ENCODE data around the gene CLHC1.

The CLHC1 gene

DNA sequence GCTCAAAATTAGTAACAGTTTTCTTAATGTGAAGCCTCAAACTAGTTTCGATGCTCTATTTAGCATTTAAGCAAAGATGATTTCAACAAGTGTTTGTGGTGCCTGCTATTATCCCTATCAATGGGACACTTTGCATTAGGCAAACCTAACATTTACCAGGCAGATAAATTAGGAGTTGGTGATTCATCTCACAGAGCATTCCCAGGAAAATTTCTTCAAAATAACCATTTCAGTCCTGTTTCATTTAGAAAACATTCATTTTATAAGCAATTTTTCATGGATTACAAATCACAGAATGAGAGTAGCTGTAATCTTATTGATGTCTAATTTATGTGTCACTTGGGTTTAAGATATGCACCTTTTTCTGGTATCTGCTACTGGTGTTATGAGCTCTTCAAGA, 62.7 kb downstream of the CLHC1 start:
- DNase-seq (ENCODE audit: low read depth): no peak

DNA sequence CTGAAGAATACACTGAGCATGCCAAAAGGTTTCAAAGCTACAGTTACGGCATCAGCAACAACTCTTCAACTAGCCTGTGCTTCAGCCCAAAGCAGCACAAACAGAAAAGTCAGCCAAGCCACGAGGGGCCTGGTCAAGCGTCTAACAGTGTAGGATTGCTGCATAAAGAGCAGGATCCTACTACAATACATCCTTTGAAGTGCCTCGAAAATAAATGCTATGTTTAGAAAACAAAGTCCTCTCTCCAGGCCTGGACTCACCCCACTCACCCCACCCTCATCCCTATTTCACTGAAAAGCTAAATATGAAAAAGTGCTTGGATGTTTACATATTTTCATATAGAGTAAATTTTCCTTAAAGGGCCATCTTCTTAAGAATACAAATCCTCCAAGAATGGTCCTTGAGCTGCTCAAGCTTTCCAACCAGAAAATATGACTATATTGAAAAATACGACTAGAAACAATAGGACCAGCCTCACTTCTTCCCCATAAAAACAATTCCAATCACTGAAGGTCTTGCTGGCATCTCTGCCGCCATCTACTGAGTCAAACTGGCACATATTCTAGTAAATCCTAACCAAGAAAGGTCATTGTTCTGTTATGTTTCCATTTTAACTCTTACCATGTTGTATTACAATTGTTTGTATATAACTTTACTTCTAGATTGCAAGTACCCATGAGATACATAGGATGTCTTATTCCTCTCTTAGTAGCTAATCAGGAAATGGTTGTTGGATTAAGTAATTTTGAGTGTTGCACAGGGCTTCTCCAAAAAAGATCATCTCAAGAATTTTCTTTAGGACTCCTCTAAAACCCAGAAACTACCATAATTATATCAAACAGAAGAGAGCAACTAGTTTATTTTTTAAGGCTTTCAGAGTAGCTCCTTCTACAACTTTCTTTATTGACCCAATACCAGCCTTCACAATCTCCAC, 63.6 kb downstream of the CLHC1 start:
- peak; percentile 5 for DNase-seq (ENCODE audit: low read depth)

DNA sequence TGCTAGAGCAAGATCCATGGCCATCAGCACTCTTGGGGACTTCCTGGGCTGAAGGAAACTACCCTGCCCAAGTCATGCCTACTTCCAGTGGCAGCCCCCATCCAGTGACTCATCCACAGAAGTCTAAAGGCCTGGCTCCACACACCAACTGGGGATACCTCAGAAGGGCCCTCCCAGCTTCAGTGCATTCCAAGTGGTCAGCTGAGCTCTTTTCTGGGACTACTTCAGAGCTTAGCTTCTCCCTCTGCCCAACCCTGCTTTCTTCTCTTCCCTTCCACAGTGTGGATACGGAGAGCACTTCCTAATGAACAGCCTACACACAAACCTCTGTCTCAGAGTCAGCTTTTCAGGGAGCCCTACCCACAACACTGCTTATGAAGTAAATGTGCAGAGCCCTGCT, 66.5 kb downstream of the CLHC1 start:
- no peak for DNase-seq (ENCODE audit: low read depth)

DNA sequence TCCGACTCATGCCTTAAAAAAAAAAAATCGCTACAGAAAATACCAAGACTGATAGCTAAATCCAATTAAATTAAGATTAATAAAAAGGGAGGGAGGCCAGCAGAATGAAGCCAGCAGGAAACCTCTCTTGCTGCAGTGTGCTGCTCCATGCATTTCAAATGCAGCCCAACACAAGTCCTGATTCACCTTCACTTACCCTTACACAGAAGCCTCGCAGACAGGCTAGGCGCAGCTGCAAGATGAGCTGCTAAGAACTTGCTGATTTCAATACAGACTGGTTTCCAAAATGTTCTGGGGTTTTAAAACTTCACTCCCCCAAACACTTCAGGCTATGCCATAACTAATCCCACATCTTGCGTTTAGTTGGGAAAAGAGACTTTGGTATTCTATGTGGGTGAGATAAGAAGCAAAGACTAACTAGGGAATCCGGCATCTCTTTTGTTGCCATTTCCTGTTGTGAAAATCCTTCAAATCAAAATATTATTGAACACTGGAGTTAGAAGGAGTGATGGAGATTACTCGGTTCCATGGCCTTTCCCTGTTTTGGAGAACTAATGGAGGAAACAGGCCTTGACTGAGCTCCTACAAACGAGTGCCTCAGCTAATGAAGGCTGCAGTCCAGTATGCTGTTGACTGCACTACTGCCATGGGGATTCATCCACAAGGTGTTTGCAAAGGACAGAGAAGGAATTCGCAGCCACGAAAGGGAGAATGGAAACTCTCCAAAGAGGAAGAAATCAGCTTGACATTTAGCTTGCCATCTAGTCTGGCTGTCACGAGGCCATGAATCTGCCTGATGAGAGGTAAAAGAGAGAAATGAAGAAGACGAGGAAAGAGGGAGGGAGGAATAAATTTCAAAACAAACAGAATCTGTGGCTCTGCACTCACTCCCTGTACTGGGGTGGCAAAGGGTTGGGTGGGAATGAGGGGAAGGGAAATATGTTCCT, 67.3 kb downstream of the CLHC1 start:
- DNase-seq (ENCODE audit: low read depth): no peak

DNA sequence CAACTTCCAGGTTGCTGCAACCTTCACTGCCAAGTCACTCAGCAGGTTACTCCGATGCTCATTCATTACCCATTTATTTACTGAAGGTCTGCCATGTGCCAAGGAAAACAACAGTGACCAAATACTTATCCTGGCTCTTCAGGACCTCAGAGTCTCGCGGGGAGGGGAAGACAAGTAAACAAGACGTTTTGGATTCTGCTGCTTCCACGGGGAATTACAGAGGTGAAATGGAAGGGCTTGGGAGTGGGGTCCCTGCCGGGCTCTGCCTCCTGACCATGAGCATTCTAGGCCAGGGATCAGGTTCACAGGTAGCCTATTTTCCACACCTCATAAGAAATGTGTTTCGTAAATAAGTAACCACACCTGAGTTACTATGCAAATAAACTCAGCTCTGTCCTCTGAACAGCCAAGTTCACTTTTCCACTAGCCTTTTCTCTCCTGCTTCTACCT, 68.1 kb downstream of the CLHC1 start:
- no peak for DNase-seq (ENCODE audit: low read depth)

DNA sequence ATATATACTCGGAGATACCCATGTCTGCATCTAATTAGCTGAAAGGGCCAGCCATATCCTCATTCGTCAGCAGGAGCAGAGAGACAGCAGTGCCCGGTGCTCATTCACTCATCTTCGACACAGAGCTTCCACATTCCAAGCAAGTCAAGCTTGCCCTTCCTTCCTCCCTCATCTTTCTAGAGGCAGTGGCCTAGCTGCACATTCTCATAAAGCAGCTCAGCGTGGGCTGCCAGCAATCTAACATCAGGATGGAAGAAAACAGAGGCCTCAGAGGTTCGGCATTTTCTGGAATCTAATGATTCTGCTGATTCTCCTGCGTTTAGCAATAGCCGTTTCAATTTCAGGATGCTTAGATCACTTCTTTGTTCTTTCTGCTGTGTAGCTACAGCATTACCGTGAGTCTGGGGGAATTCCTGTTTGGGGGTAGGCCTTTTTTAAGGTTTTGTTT, 68.8 kb downstream of the CLHC1 start:
- DNase-seq (ENCODE audit: low read depth): no peak

DNA sequence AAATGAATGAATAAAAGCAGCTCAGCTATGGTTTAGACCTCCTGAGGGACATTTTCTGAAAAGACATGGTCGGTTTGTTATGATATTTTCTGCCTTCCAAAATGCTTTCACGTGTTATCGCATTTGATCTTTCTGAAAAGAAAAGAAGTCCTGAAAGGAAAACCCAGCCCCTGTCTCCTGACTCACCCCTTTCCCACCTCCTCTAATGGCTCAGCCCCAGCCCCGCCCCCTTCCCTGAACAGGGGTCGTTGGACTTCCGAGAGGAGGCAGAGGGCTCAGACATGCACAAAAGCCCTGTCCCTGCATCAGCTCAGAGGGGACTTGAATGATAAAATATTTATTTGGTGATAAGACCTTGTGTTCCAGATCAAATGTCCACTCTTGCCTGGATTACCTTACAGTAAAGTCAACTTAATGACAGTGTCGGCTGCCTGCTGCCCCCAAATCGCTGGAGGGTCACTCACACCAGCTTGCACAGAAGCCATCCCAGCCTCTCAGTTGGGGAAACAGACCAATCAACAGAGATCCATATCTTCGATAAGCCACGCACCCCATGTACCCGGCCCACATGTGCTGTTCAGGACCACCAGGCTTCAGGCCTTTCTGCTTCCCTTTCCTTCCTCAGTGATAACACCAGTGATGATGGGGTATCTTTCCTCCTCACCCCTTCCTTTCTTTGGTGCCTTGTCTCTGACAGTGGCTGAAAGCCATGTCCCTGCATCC, 69.6 kb downstream of the CLHC1 start:
- no peak for DNase-seq (ENCODE audit: low read depth)

DNA sequence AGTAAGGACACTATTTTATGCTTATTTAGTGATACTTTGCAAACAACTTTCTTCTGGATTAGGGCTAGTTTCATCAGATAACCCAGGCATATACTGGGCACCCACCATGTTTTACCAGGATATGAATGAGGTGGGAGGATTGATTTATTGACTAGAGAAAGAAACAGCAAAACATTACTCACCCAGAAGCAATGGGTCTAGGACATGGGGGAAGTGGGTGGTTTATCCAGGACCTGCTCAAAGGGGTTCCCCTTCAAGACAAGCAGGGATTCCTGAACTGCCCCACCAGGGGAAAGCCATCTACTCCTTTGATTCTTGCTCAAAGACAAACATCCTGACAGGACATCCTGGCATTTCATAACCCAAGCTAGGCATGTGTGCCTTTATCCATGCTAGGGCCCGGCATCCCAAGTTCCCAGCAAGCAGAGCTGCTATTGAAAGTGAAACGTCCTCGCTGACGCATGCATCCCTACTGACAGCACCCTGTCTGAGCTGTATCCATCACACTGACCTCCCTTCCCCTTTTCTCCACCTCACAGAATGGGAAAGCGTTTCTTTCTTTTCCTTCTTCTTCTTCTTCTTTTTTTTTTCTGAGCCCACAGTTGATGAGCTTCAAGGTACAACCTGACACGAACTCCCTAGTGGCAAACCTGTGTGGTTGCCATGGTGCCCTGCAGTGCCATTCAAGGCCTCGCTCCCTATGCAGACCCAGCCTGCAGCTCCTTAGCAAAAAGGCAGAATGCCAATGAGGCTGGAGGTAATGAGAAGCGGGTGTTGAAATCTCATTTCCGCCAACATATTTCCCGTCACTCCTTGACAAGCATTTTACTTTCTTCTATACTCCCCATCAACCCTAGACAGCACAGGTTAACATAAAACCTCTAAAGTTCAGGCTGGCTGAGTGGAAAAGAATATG, 70.5 kb downstream of the CLHC1 start:
- DNase-seq (ENCODE audit: low read depth): no peak

DNA sequence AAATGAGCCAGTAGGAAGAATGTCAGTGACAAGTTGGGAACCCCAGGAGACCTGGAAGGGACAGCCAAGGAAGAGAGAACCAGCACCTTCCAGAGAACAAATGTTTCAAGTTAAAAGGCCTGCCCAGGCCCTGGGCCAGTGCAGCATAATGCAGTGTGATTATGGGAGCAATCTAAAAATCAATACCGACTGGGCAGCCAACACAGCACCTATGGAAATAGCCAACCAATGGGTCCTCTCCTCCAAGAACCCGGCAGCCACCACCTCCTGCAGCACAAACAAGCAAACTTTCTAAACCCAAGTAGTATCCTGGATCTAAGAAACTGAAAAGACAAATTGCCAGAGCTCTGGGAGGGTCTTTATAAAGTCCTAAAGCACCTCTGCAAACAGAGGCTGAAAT, 71.7 kb downstream of the CLHC1 start:
- no peak for DNase-seq (ENCODE audit: low read depth)

DNA sequence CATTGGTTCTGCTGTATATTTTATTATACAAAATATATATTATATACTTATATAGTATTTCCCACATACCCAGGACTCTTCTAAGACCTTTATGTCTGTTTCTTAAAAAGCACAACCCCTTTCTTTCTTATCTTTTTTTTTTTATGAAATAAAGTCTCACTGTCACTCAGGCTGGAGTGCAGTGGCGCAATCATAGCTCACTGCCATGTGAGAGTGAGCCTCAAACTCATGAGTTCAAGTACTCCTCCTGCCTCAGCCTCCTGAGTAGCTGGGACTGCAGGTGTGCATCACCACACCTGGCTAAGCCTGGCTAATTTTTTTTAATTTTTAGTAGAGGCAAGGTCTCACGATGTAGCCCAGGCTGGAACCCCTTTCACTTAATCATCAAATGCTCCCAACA, 72.3 kb downstream of the CLHC1 start:
- DNase-seq (ENCODE audit: low read depth): no peak

DNA sequence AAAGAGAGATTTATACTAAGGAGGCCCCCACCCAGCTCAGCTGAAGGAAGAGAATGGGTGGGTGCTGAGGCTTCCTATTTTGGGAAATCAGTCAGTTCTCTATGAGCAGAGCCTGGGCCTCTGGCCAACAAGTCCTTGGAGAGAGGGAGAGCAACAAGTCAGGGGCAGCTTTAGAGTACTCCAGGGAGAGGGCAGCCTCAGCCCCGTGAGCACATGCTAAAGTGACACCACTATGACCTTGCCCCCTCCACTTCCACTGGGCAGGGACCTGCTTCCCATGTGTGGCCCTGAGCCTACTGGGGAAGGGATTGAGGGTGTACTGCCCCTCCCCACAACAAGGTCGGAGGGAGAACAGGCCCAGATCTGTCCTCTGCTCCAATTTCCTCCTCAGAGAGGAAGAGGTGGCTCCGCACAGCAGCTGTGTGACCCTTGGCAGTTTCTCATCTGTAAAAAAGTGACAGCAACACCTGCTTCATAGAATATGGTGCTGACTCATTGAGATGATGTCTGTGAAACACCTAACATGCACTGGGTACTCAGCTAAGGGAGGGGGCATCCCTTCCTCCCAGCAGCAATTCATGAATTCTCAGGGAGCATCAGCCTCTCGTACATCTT, 72.9 kb downstream of the CLHC1 start:
- DNase-seq (ENCODE audit: low read depth): no peak

DNA sequence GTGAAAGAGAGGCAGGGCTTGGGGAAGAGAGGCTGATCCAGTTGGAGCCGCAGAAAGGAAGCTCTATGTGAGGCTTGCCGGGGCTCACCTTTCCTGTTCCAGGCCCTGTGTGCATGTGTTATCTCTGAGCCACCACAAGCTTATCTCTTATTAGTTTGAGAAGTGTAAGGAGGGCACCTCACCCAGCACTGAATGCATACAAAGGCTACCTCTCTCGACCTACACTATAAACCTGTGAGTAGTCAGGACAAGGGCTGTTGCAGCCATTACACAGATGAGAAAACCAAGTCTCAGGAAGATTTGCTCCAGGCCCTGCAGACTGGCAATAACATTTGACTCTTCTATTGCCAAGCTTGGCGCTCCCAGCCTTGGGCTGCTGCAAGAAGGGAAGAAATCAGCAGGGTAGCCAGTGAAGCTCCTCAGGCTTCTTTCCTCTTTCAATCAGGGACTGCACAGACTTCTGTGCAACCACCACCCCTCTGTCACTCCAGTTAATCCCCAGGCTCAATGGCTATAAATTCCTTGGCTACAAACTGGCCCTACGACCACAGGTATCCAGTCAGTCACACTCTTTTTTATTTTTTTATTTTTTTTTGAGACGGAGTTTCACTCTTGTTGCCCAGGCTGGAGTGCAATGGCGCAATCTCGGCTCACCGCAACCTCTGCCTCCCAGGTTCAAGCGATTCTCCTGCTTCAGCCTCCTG, 73.8 kb downstream of the CLHC1 start:
- no peak for DNase-seq (ENCODE audit: low read depth)

DNA sequence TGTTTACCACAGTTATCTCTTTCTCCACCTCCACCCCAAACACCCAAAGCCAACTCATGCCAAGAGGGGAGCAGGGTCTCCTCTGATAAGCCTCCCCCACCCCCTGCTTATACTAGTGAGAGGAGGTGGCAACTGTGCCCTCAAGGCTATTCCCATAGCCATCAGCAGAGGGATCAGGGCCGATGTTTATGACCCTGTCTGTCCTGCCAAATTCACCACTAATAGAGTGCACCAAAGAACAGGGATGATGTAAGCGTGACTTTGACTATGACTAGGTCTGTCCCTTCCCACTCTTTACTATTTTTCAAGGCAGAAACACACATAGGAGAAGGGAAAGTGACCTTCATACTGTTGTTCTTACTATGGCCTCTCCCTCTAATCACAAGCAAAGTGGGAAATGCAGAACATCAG, 74.6 kb downstream of the CLHC1 start:
- DNase-seq (ENCODE audit: low read depth): no peak

DNA sequence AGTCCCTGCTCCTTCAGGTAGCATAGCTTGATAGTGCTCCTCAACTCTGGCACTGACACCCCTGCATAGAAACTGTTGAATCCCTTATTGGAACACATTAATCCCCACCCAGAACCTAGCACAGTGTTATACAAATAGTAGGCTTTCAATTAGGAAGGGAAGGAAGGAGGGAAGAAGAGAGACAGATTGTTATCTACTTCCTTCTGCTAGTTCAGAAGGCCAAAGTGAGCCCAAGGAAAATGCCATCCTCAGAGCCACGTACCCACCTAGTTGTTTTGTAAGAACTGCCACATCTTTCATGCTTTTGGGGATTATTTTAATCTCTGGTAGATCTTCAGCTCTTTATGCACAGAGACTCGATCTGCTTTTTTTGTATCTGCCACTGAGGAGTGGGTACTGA, 75.1 kb downstream of the CLHC1 start:
- no peak for DNase-seq (ENCODE audit: low read depth)

DNA sequence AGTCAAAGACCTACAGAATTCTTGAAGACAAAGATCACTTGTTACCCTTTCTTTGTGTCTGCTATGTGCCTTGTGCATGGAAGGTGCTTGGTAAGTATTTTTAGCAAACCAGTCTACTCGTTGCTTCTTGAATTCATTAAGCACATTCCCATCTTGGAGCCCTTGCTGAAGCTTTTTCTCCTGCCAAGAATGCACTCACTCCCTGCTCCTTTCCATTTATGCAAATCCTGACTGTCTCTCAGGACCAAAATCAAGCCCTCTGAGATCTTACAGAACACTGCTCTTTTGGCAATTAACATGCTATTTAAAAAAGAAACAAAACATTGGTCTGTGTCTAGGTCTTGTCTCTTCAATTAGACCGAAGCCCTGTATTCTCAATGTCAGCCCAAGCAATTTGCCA, 75.8 kb downstream of the CLHC1 start:
- no peak for DNase-seq (ENCODE audit: low read depth)

DNA sequence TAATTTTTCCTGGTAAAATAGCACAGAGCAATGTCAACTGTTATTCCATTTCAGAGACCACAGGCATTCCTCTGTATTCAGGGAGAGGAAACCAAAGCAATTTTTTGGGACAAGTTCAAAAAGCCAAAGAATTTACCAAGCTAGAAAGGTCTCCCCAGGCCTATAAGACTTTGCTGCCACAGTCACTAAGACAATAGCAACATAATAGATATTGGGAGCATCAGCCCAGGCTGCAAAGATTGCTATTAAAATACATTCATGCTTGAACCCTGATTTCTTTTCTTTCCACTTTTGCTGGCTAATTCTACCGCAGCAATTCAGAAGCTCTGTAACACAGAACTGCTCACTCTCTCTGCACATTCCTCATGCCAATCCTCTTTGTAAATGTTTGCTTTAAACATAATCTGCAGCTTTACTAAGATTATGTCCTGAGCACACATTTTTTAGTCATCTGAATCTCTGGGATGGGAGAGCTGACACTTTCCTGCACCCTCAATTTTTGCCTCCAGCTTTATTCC, 76.3 kb downstream of the CLHC1 start:
- DNase-seq (ENCODE audit: low read depth): no peak

DNA sequence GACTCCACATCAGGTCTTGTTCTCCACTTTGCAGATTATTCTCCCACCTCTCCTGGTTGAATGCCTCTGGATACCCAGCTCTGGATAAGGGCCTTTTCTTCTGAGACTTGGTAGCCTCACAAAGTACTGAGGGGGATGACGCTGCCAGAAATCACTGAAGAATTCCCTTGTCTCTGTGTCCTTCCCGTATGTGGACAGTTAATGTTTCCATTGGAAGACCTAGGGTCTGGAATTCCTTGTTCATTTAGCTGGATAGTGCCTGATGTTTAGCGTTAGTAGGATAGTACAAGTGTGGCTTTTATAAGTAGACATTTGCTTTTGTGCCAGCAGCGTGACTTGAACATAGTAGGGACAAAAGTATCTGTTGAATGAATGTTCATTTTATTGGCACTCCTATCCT, 76.9 kb downstream of the CLHC1 start:
- no peak for DNase-seq (ENCODE audit: low read depth)

DNA sequence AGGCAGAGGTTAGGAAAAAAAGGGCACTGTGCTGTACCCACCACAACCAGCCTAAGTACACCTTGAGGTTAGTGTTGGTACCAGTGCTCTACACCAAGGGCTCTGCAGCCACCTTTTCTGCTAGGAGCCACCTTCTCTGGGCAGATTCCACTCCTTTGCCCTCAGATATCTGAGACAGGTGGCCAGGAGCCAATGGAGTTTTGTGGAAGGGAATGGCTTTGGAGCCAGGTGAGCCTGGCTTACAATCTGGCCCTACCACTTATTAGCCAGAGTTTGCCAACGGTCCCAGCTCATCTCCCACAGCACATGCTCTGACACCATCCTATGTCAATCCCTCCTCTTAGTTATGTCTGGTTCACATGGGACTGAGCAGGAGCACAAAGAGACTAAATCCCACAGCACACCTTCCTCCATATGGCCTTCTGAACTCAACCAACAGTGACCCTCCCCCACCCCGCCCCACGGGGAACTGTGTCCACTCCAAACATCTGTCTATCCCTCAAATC, 77.5 kb downstream of the CLHC1 start:
- DNase-seq (ENCODE audit: low read depth): no peak

DNA sequence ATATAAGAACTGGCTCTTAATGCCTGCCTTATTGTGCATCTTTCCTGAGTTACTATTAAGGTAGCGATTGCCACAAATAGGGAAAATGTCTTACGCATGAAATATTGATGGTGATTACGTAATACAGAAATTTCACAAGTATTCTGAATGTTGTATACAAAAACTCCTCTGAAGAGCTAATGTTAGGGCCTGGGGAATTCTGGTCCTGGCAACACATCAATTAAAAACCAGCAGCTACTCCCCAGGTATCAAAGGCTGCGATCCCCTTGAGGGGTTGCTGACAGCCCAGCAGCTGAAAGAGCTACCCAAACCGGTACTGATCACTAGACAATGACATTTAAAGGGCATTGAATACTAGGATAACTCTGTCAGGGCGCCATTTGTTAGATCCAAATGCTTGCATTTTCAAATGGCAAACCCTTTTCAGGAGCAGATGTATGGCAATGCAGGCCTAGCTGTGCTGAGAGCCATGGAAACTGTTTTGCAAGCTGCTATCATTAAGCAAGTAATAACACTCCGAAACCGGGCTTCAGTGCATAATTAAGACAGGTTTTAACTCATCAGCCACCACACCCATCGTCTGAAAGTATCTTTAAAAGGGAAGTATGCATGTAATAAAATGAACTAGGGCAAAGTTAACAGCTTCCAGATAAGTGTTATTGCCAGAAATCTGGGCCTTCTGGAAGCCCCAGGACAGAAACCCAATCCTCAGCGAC, 78.4 kb downstream of the CLHC1 start:
- DNase-seq (ENCODE audit: low read depth): no peak

Measured in stimulated activated CD4-positive, alpha-beta T cell treated with anti-CD3 and anti-CD28 coated beads, Interleukin-2, amount 100 ng/mL, for 4 hours (primary cell).